SK-N-MC (cell line): ENCODE data around the gene CYP4A22.

Experiments used
- DNase-seq: peaks from one replicate; pipeline ENCODE4 v3.0.0-alpha.2; 2011; ENCODE audit warnings: low read depth, low spot score
- H3K27ac ChIP-seq: fragments of 200-600 bp; sonication (generic); 2 replicates; pipeline ENCODE4 v1.5.1; 2016; ENCODE audit warnings: mixed run types
- H3K36me3 ChIP-seq: fragments of 200-600 bp; sonication (generic); 2 replicates; pipeline ENCODE4 v1.6.1; 2017; ENCODE audit warnings: antibody characterized with exemption, low read length, mixed read lengths; ENCODE audit not compliant: insufficient read depth
- H3K4me3 ChIP-seq: fragments of 200-600 bp; sonication (generic); 2 replicates; pipeline ENCODE4 v1.5.1; 2016
- H3K9ac ChIP-seq: fragments of 200-600 bp; sonication (generic); 2 replicates; pipeline ENCODE4 v1.8.0; 2017; ENCODE audit warnings: mixed run types, mixed read lengths; ENCODE audit not compliant: insufficient read length
- H3K9me3 ChIP-seq: fragments of 200-600 bp; sonication (generic); 2 replicates; pipeline ENCODE4 v1.6.1; 2017; ENCODE audit warnings: low read depth, mild to moderate bottlenecking, antibody characterized with exemption, low read length, moderate library complexity, mixed read lengths
- EZH2 ChIP-seq: fragments of 200-600 bp; sonication (generic); IDR thresholded peaks from one replicate; pipeline ENCODE4 v1.6.1; 2017; ENCODE audit warnings: antibody characterized with exemption
- FOXP2 ChIP-seq: optimal IDR thresholded peaks from 2 replicates; pipeline ENCODE3; 2011; ENCODE audit warnings: mild to moderate bottlenecking, moderate library complexity; ENCODE audit not compliant: insufficient read depth; ENCODE audit errors: extremely low read length, control extremely low read depth
- POLR2AphosphoS5 ChIP-seq: IDR thresholded peaks from 2 replicates; pipeline ENCODE4 v1.6.1; 2012; ENCODE audit warnings: mild to moderate bottlenecking, low read depth, low read length, borderline replicate concordance

CYP4A22 gene

GRCh38 chr1:47179017-47179987 lies 42.1 kb downstream of the CYP4A22 start:
- no peak for TF ChIP-seq POLR2AphosphoS5
- no peak for TF ChIP-seq FOXP2
- no peak for TF ChIP-seq EZH2
- H3K27ac ChIP-seq, result no peak overlapping the region
- no peaks in the 10 kb centered on the region for H3K36me3 ChIP-seq
- H3K9ac ChIP-seq, result no peak overlapping the region
- no peaks in the 10 kb centered on the region for H3K9me3 ChIP-seq
- H3K4me3 ChIP-seq, result peak overlapping the region; percentile 61
- peak; percentile 26 for DNase-seq

- Histone ChIP-seq H3K36me3 (no peaks in the 10 kb centered on the region), H3K27ac (no peak overlapping the region), H3K4me3 (no peak overlapping the region), H3K9ac (no peak overlapping the region), H3K9me3 (no peaks in the 10 kb centered on the region)
- TF ChIP-seq POLR2AphosphoS5 (no peak), EZH2 (no peak), FOXP2 (no peak)
- DNase-seq, result no peak
Observed at GRCh38 chr1:47179988-47180563, 42.8 kb downstream of the CYP4A22 start.

GRCh38 chr1:47180603-47181094 lies 43.4 kb downstream of the CYP4A22 start:
- no peaks in the 10 kb centered on the region for H3K36me3 ChIP-seq
- TF ChIP-seq FOXP2 (no peak), POLR2AphosphoS5 (no peak), EZH2 (no peak)
- H3K27ac ChIP-seq, result no peak overlapping the region
- no peaks in the 10 kb centered on the region for H3K9me3 ChIP-seq
- no peak overlapping the region for H3K9ac ChIP-seq
- no peak for DNase-seq
- no peak overlapping the region for H3K4me3 ChIP-seq

- H3K9me3 ChIP-seq, result no peaks in the 10 kb centered on the region
- no peak overlapping the region for H3K9ac ChIP-seq
- no peaks in the 10 kb centered on the region for H3K36me3 ChIP-seq
- no peak overlapping the region for H3K4me3 ChIP-seq
- H3K27ac ChIP-seq, result no peak overlapping the region
- TF ChIP-seq FOXP2 (no peak), EZH2 (no peak), POLR2AphosphoS5 (no peak)
- no peak for DNase-seq
Observed at GRCh38 chr1:47181095-47181954, 44.1 kb downstream of the CYP4A22 start.

- Histone ChIP-seq H3K27ac (no peak overlapping the region), H3K9ac (no peak overlapping the region), H3K36me3 (no peaks in the 10 kb centered on the region), H3K9me3 (no peaks in the 10 kb centered on the region), H3K4me3 (no peak overlapping the region)
- DNase-seq, result no peak
- TF ChIP-seq EZH2 (no peak), POLR2AphosphoS5 (no peak), FOXP2 (no peak)
Observed at GRCh38 chr1:47181955-47182675, 44.9 kb downstream of the CYP4A22 start.

GRCh38 chr1:47182676-47183235 lies 45.5 kb downstream of the CYP4A22 start:
- H3K4me3 ChIP-seq, result no peak overlapping the region
- no peak overlapping the region for H3K9ac ChIP-seq
- no peaks in the 10 kb centered on the region for H3K9me3 ChIP-seq
- TF ChIP-seq POLR2AphosphoS5 (no peak), EZH2 (no peak), FOXP2 (no peak)
- DNase-seq, result no peak
- H3K27ac ChIP-seq, result no peak overlapping the region
- no peaks in the 10 kb centered on the region for H3K36me3 ChIP-seq

- Histone ChIP-seq H3K36me3 (no peaks in the 10 kb centered on the region), H3K4me3 (no peak overlapping the region), H3K9ac (no peak overlapping the region), H3K27ac (no peak overlapping the region), H3K9me3 (no peaks in the 10 kb centered on the region)
- TF ChIP-seq FOXP2 (no peak), EZH2 (no peak), POLR2AphosphoS5 (no peak)
- no peak for DNase-seq
Observed at GRCh38 chr1:47183308-47184089, 46.3 kb downstream of the CYP4A22 start.
